ENCODE data around the gene FOSB. TPM values are rescaled to one million over a fixed set of nuclear protein-coding genes. Genes with fewer than 3 reads are reported as not detected.

The FOSB gene
- total and polyA plus RNA-seq, 9 of the 15 experiments (the other 6 are each of a cell fraction or from before 2014, with no cell fraction given) = 0.11 to 2.7 (median 0.73) TPM

- TF ChIP-seq GABPB1 (CRISPR knock-in tag; IDR thresholded peaks at IDR 0.05) (0 out of 2 replicates have a peak, but pooled peaks have one; percentile 35), ZNF143 (CRISPR knock-in tag; IDR thresholded peaks at IDR 0.05) (no peak), STAT5A (IDR thresholded peaks at IDR 0.05; ENCODE audit: borderline replicate concordance, low read length) (no peak), ZNF584 (CRISPR knock-in tag; IDR thresholded peaks at IDR 0.05; ENCODE audit: low read depth) (no peak), ZHX1 (conservative IDR thresholded peaks at IDR 0.05; ENCODE audit: low read length) (no peak), DEAF1 (CRISPR knock-in tag; IDR thresholded peaks at IDR 0.05) (no peak), CAMTA2 (CRISPR knock-in tag; conservative IDR thresholded peaks at IDR 0.05) (no peak), ZC3H4 (CRISPR knock-in tag; IDR thresholded peaks at IDR 0.05; ENCODE audit: borderline replicate concordance) (no peak), ATF4 (CRISPR knock-in tag; IDR thresholded peaks at IDR 0.05) (no peak), U2AF2 (optimal IDR thresholded peaks at IDR 0.05; ENCODE audit: low read depth, low read length) (no peak), SFPQ (IDR thresholded peaks at IDR 0.05; ENCODE audit: low read depth, low read length) (no peak), ARNT (IDR thresholded peaks at IDR 0.05) (no peak), FOSL1 (tag; conservative IDR thresholded peaks at IDR 0.05) (peak; percentile 83), HDGF (IDR thresholded peaks at IDR 0.05) (peak; percentile 95), PHF8 (IDR thresholded peaks at IDR 0.05; ENCODE audit: borderline replicate concordance, low read length) (peak; percentile 44; the same call in 1 of the 2 replicates), FOXK2 (conservative IDR thresholded peaks at IDR 0.05 in 1 of 2, IDR thresholded peaks at IDR 0.05 in 1 of 2; ENCODE audit: low read depth in 2 of 2) (no peak), XRCC3 (IDR thresholded peaks at IDR 0.05) (no peak), KLF13 (tag; IDR thresholded peaks at IDR 0.05; ENCODE audit: borderline replicate concordance, low read depth) (no peak), VEZF1 (CRISPR knock-in tag; IDR thresholded peaks at IDR 0.05) (peak; percentile 89)
Observed at GRCh38 chr19:45428384-45429231, 39.2 kb upstream of the FOSB start (continued).
